SK-N-MC (cell line): ENCODE data around the gene CYP21A2.
"Not testable (repeated sequence)": the region's sequence is repeated elsewhere in the genome, so short reads cannot be mapped to it uniquely, and the experiment has no call there.

ENCODE experiments used
- EZH2 ChIP-seq: fragments of 200-600 bp; sonication (generic); IDR thresholded peaks from one replicate; pipeline ENCODE4 v1.6.1; 2017; ENCODE audit warnings: antibody characterized with exemption
- POLR2AphosphoS5 ChIP-seq: IDR thresholded peaks from 2 replicates; pipeline ENCODE4 v1.6.1; 2012; ENCODE audit warnings: mild to moderate bottlenecking, low read depth, low read length, borderline replicate concordance

GRCh38 chr6:32041050-32041321, 2.8 kb downstream of the CYP21A2 start:
- not testable (repeated sequence) for TF ChIP-seq POLR2AphosphoS5, EZH2
